Superior temporal gyrus (tissue), 1 donor: ENCODE measurements around the gene IFNL1.
"Not testable (repeated sequence)": the region's sequence is repeated elsewhere in the genome, so short reads cannot be mapped to it uniquely, and the experiment has no call there.

Source experiments
- DNase-seq: peaks from one replicate; pipeline ENCODE4 v3.0.0-alpha.2; 2016; ENCODE audit errors: extremely low spot score

IFNL1 gene

GRCh38 chr19:39270036-39270871 lies 26.0 kb upstream of the IFNL1 start:
- no peak for DNase-seq

DNA sequence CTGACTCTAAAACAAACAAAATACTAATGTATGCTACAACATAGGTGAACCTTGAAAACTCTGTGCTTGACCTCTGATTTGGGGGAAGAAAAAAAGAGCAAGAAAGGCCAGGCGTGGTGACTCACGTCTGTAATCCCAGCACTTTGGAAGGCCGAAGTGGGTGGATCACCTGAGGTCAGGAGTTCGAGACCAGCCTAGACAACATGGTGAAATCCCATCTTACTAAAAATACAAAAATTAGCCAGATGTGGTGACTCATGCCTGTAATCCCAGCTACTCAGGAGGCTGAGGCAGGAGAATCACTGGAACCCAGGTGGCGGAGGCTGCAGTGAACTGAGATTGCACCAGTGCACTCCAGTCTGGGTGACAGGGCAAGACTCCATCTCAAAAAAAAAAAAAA lies 22.3 kb upstream of the IFNL1 start:
- not testable (repeated sequence) for DNase-seq

- no peak for DNase-seq
These were observed 20.6 kb upstream of the IFNL1 start for GRCh38 chr19:39275578-39275977.

- DNase-seq: no peak
These were observed 19.5 kb upstream of the IFNL1 start for GRCh38 chr19:39276740-39277139.

DNA sequence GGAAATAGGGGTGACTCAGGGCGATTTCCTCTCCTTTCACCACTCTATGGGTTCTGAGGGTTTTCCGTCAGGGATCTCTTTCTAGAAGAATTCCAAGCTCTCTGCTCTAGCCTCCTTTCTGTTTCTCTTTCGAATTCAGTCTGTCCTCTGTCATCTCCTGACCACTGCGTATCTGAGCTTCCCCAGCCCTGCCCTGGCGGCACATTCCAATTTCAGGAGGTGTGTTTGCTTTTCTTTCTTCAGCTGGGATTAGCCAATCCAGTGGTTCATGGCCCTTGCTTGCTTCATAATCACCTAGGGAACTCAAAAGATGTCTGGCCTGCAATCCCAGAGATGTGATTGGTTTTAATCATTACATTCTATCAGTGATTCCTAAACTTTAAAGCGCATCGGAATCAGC lies 18.6 kb upstream of the IFNL1 start:
- no peak for DNase-seq

- no peak for DNase-seq
These were observed 14.2 kb upstream of the IFNL1 start for GRCh38 chr19:39282021-39282420.

GRCh38 chr19:39284032-39284431 lies 12.2 kb upstream of the IFNL1 start:
- DNase-seq: no peak

GRCh38 chr19:39293394-39293793 lies 2.8 kb upstream of the IFNL1 start:
- DNase-seq: no peak

- no peak for DNase-seq
These were observed 699 bp downstream of the IFNL1 start for GRCh38 chr19:39296906-39297305.

- DNase-seq: no peak
These were observed 1.9 kb downstream of the IFNL1 start for GRCh38 chr19:39297931-39298634.

DNA sequence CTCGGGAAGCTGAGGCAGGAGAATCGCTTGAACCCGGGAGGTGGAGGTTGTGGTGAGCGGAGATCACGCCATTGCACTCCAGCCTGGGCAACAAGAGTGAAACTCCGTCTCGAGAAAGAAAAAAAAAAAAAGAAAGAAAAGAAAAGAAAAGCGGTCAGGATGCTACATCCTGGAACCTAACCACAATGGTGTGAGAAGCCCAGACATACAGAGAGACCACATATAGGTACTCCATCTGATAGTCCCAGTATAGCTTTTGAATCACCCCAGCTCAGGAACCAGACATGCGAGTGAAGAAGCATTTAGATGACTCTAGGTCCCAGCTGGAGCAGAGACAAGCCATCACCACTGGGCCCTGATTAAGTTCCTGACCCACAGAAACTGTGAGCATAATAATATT lies 3.2 kb downstream of the IFNL1 start:
- DNase-seq: no peak

- DNase-seq: no peak
These were observed 3.6 kb downstream of the IFNL1 start for GRCh38 chr19:39299832-39300231.

- no peak for DNase-seq
These were observed 4.8 kb downstream of the IFNL1 start for GRCh38 chr19:39301021-39301420.

DNA sequence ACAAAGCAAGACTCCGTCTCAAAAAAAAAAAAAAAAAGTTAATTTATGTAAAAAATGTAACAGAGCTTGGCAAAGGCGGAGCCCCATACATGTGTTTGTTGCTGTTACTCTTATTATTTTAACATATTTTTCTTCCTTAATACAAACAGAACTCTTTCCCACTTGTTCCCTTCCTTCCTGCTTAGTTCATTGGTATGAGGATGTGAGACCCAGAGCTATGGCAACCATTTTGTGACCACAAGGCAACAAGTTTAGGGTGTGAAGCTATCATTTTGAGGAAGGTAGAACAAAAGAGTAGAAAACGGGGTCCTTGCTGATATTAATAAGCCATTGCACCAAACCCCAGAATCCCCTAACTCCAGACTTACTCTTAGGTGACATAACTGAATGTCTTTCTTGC lies 5.4 kb downstream of the IFNL1 start:
- DNase-seq: no peak

- no peak for DNase-seq
These were observed 7.4 kb downstream of the IFNL1 start for GRCh38 chr19:39303373-39304184.

- DNase-seq: no peak
These were observed 7.9 kb downstream of the IFNL1 start for GRCh38 chr19:39304185-39304513.

- no peak for DNase-seq
These were observed 8.7 kb downstream of the IFNL1 start for GRCh38 chr19:39304701-39305571.

DNA sequence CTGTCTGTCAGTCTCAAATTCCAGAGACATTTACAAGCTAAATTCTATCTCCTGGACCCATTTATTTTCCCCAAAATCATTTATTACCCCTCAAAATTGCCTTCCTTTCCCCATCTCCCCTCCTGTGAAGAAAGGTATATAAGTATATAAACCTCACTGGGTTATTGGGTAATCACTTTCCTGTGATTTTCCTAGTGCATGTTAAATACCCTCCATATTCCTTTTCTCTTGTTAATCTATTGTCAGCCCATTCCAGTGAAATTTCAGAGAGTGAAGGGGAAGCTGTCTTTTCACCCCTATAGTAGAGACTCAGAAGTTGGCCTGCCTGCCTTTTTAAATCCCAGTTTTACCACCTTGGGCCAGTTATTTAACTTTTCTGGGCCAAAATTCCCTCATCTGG lies 9.9 kb downstream of the IFNL1 start:
- no peak for DNase-seq

GRCh38 chr19:39307046-39307821 lies 11.0 kb downstream of the IFNL1 start:
- DNase-seq: no peak

- DNase-seq: no peak
These were observed 11.8 kb downstream of the IFNL1 start for GRCh38 chr19:39307822-39308530.
